Urinary bladder (tissue), 4 donors: ENCODE results near the gene VPS54. TPM values are rescaled to one million over a fixed set of nuclear protein-coding genes. Genes with fewer than 3 reads are reported as not detected.
"Not testable (repeated sequence)": the region's sequence is repeated elsewhere in the genome, so short reads cannot be mapped to it uniquely, and the experiment has no call there.

Experiments used
- DNase-seq: peaks from one replicate; pipeline ENCODE4 v3.0.0-alpha.2; 2015; ENCODE audit errors: extremely low spot score
- H3K27ac ChIP-seq: one replicate; pipeline ENCODE4 v1.5.1; 2013; ENCODE audit warnings: low read depth, mild to moderate bottlenecking, moderate library complexity
- H3K36me3 ChIP-seq: one replicate; pipeline ENCODE4 v1.6.1; 2013; ENCODE audit warnings: mild to moderate bottlenecking, moderate library complexity; ENCODE audit not compliant: insufficient read depth
- H3K4me1 ChIP-seq: one replicate; pipeline ENCODE4 v1.6.1; 2013; ENCODE audit warnings: mild to moderate bottlenecking, moderate library complexity; ENCODE audit not compliant: insufficient read depth
- H3K4me3 ChIP-seq: one replicate; pipeline ENCODE4 v1.5.1; 2013; ENCODE audit warnings: low read depth, low read length
- WGBS: extraction: QIAGEN DNeasy Blood & Tissue Kit; methylation state at CpG from one replicate; pipeline ENCODE4 v1.1.7; 2013; 5-methylcytosine and 5-hydroxymethylcytosine counted together
- polyA plus RNA-seq: library from polyadenylated mRNA; stranded (reverse); fragments of 200-250 nt; gene quantifications from one replicate; pipeline ENCODE4 v1.2.3, GENCODE V29; 2013
- total RNA-seq: library from RNA; depleted of rRNA; stranded (reverse); fragments of >200 nt; gene quantifications from one replicate; pipeline ENCODE4 v1.2.3, GENCODE V29; 2014
- donor health status: healthy with polysubstance abuse.
- donor health status: healthy.

The VPS54 gene
- total and polyA plus RNA-seq, 2 donors: 14.0 to 64.4 TPM

DNA sequence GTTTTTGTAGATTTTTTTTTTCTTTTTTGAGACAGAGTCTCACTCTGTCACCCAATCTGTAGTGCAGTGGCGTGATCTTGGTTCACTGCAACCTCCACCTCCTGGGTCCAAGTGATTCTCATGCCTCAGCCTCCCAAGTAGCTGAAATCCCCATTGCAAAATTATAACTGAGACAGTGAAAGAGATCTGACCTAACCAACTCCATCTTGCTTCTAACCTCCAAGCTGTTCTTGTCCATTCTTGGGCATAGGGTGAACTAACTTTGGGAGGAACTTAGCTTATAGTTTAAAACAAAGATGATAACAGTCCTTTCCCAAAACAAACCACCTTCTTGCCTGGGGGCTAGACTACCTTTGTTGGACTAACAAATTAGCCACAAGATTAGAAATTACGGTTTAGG, 44.2 kb downstream of the VPS54 start:
- H3K4me1 ChIP-seq, H3K36me3 ChIP-seq, H3K4me3 ChIP-seq, H3K27ac ChIP-seq, DNase-seq: not testable (repeated sequence)
- 96% methylated on average over 2 of the region's 2 CpGs for WGBS

DNA sequence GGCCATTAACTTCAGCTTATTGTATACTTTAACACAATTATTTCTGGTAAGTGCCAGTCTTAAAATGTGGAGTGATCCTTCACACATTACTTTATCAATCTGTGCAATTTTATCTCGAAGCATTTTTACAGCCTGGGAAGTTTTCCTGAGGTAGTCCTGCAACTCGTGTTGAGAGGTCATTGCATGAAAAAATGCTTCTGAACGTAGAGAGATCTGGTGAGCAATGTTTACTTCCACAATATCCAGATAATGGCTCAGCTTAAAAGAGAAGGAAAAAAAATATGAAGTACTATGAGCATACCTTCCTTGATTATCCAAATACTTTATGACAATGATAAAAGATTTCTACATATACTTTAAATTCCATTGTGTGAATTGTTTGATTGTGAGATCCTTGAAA, 57.0 kb downstream of the VPS54 start:
- Histone ChIP-seq H3K36me3 (peaks cover 3% of the 10 kb centered on the region), H3K27ac (no peak overlapping the region), H3K4me3 (no peak overlapping the region), H3K4me1 (no peaks in the 10 kb centered on the region)
- DNase-seq: no peak
- WGBS: 47% methylated on average over 3 of the region's 3 CpGs

DNA sequence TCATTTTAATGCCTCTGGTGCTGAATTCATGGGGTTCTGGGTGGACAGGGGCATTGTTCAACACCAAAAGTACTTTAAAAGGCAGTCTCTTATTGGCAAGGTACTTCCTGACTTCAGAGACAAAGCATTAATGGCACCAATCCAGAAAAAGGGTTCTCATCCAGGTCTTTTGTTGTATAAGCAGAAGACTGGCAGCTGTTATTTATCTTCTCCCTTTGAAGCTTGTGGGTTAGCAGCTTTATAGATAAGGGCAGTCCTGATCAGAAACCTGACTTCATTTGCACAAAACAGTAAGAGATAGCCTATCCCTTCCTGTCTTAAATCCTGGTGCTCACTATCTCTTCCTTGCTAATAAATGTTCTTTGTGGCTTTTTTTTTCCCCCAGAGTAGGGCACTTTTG, 68.8 kb downstream of the VPS54 start:
- H3K27ac ChIP-seq: no peak overlapping the region
- no peaks in the 10 kb centered on the region for H3K4me1 ChIP-seq
- no peak for DNase-seq
- peaks cover 6% of the 10 kb centered on the region for H3K36me3 ChIP-seq
- no peak overlapping the region for H3K4me3 ChIP-seq

DNA sequence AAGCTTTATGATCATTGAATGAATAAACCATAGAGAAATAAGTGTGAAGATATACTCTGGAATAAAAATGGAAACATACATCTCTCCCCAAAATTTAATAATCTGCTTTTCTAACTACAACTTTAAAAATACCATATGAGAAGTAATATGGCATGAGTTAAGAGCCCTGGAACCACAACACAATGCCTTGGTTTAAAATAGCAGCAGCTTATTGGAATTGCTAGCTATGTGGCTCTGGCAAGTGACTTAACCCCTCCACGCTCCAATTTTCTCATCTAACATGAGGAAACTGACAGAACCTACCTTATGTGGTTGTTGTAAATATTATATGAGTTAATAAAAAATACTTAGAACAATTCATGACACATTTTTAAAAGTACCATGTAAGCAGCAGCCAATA, 76.4 kb downstream of the VPS54 start:
- DNase-seq: no peak
- no peak overlapping the region for H3K4me3 ChIP-seq
- no peak overlapping the region for H3K27ac ChIP-seq
- 92% methylated on average over 1 of the region's 1 CpG for WGBS
- H3K36me3 ChIP-seq: peaks cover 4% of the 10 kb centered on the region
- H3K4me1 ChIP-seq: no peaks in the 10 kb centered on the region

DNA sequence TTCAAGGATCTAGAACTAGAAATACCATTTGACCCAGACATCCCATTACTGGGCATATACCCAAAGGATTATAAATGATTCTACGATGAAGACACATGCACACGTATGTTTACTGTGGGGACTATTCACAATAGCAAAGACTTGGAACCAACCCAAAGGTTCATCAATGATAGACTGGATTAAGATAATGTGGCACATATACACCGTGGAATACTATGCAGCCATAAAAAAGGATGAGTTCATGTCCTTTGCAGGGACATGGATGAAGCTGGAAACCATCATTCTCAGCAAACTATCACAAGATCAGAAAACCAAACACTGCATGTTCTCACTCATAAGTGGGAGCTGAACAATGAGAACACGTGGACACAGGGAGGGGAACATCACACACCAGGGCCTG, 87.1 kb downstream of the VPS54 start:
- H3K27ac ChIP-seq, DNase-seq, H3K36me3 ChIP-seq, H3K4me3 ChIP-seq, H3K4me1 ChIP-seq: not testable (repeated sequence)
- WGBS: 94% methylated on average over 4 of the region's 4 CpGs

DNA sequence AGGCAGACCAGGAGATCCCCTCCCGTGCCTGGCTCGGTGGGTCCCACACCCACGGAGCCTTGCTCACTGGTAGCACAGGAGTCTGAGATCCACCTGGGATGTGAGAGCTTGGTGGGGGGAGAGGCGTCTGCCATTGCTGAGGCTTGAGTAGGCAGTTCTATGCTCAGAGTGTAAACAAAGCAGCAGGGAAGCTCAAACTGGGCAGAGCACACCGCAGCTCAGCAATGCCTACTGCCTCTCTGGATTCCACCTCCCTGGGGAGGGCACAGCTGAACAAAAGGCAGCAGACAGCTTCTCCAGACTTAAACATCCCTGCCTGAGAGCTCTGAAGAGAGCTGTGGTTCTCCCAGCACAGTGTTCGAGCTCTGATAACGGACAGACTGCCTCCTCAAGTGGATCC, 92.4 kb downstream of the VPS54 start:
- Histone ChIP-seq H3K36me3 (no peaks in the 10 kb centered on the region), H3K4me1 (no peaks in the 10 kb centered on the region), H3K27ac (no peak overlapping the region), H3K4me3 (no peak overlapping the region)
- 88% methylated on average over 7 of the region's 7 CpGs for WGBS
- DNase-seq: no peak

DNA sequence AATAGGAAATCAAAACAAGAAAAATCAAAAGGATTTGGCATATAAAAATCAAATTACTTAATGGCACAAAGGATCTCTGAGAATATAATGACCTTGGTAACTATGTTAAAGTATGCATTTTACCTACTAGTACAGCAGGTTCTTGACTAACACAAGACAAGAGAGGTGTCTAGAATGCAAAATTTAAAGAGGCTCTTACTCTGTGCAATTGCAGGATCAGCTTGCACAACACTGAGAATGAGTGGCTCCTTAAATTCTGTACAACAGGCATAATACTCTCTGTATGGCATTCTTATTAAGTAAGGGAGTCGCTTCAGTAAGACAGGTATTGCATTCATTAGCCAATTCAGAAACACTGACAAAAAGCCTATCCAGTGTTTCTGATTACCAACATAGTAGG, 104.9 kb downstream of the VPS54 start:
- Histone ChIP-seq H3K36me3 (peaks cover 3% of the 10 kb centered on the region), H3K4me3 (no peak overlapping the region), H3K4me1 (no peaks in the 10 kb centered on the region), H3K27ac (no peak overlapping the region)
- DNase-seq: no peak
- 96% methylated on average over 1 of the region's 1 CpG for WGBS

DNA sequence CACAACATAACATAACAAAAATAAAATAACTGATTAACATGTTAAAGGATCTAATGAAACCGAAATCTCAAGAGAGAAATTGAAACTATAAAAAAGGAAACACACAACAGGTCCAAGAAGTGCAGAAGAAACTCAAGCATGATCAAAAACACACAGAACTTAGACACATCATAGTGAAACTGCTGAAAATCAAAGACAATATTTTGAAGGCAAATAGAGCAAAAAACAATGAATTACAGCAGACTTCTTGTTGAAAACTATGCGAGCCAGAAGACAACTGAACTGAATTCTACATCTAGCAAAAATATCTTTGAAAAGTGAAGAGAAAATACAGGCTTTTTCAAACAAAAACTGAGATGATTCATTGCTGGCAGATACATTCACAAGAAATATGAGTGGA, 116.2 kb downstream of the VPS54 start:
- DNase-seq: no peak
- H3K27ac ChIP-seq: no peak overlapping the region
- H3K4me3 ChIP-seq: no peak overlapping the region
- 97% methylated on average over 2 of the region's 2 CpGs for WGBS
- H3K36me3 ChIP-seq: peaks cover 2% of the 10 kb centered on the region
- H3K4me1 ChIP-seq: no peaks in the 10 kb centered on the region

DNA sequence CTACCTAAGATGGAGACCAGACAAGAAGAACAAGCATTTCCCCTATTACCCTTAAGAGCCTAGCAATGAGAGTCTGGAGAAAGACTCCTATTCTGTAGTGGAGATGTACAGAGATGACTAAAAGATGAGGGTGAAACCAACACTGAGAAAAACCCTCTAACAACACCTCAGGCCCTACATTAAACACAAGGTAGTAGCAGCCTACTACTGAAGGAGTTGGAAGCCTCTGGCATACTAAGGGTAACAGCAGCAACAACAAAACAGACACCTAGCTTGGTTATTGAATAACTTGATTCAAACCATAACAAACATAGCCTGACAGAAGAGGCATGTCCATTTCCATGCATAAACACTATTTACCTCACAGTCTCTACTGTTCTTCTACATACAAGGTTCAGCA, 117.1 kb downstream of the VPS54 start:
- Histone ChIP-seq H3K4me3 (no peak overlapping the region), H3K27ac (no peak overlapping the region), H3K36me3 (peaks cover 2% of the 10 kb centered on the region), H3K4me1 (no peaks in the 10 kb centered on the region)
- no peak for DNase-seq

DNA sequence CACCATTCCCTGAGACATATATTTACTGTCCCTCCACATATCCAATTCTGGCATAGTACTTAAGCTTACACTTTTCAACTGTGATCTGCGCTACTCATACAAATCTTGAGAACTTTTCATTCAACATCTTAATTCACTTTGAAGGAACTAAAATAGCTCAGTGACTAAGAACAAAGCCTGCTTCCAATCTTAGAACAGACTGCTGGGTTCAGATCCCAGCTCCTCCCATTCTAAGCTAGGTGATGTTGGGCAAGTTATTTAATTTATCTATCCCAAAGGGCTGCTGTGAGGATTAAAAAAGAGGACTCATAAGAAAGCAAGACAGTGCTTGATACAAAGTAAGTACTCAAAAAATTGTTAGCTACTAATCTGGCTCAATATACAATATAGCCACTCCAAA, 119.6 kb downstream of the VPS54 start:
- 99% methylated on average over 1 of the region's 1 CpG for whole genome bisulfite sequencing
- H3K27ac ChIP-seq: no peak overlapping the region
- H3K36me3 ChIP-seq: no peaks in the 10 kb centered on the region
- DNase-seq: no peak
- no peaks in the 10 kb centered on the region for H3K4me1 ChIP-seq
- no peak overlapping the region for H3K4me3 ChIP-seq

DNA sequence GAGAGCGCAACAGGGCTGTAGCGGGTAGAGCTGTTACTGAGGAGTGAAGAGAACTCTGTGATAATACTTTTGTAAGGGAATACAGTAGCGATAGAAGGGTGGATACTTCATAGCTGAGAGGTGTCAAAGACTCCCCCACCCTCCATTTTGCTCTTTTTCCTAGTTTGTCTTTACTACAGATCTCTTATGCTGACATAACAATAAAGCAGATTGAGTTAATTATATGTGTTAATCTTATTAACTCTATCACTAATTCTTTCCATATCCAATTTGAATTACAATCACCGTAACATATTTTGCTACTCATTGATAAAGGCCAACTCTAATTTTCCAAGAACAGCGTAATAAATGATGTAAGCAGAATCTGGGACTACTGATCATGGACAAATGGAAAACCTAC, 120.4 kb downstream of the VPS54 start:
- no peak overlapping the region for H3K4me3 ChIP-seq
- over 99% methylated on average over 5 of the region's 5 CpGs for WGBS
- no peak for DNase-seq
- H3K36me3 ChIP-seq: no peaks in the 10 kb centered on the region
- no peaks in the 10 kb centered on the region for H3K4me1 ChIP-seq
- H3K27ac ChIP-seq: no peak overlapping the region

DNA sequence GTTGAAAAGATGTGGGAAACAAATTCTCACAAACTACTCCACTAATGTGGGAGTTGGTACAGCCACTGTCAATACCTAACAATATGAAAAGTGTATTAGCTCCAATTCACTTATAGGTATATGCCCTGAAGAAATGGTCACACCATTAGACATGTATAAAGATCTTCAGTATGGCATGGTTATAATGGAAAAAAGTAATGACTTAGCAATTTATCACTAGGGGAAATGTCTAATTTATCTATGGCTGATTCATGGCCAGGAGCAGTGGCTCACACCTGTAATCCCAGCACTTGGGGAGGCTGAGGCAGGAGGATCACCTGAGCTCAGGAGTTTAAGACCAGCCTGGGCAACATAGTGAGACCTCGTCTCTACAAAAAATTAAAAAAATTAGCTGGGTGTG, 125.1 kb downstream of the VPS54 start:
- WGBS: 91% methylated on average over 1 of the region's 1 CpG
- no peaks in the 10 kb centered on the region for H3K4me1 ChIP-seq
- H3K27ac ChIP-seq: no peak overlapping the region
- no peak for DNase-seq
- H3K4me3 ChIP-seq: no peak overlapping the region
- no peaks in the 10 kb centered on the region for H3K36me3 ChIP-seq

DNA sequence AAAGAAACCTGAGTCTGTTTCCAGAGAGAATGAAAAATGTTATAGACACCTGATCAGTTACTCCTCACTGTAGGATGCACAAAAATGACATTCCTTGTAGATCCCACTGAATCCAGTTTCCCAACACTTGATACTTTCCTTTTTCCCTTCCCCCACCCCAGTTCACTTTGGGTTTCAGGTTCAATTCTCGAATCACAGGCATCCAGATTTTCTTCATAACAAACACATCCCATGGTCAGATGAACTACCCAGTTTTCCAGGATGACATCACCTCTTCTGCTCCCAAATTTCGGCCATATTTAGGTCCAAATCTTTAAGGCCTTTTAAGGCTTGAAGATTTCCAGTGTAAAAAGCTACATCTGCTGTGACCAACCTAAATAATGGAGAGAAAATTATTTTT, 126.1 kb downstream of the VPS54 start:
- 50% methylated on average over 2 of the region's 2 CpGs for WGBS
- H3K36me3 ChIP-seq: no peaks in the 10 kb centered on the region
- no peak overlapping the region for H3K27ac ChIP-seq
- H3K4me1 ChIP-seq: no peaks in the 10 kb centered on the region
- no peak for DNase-seq
- no peak overlapping the region for H3K4me3 ChIP-seq

DNA sequence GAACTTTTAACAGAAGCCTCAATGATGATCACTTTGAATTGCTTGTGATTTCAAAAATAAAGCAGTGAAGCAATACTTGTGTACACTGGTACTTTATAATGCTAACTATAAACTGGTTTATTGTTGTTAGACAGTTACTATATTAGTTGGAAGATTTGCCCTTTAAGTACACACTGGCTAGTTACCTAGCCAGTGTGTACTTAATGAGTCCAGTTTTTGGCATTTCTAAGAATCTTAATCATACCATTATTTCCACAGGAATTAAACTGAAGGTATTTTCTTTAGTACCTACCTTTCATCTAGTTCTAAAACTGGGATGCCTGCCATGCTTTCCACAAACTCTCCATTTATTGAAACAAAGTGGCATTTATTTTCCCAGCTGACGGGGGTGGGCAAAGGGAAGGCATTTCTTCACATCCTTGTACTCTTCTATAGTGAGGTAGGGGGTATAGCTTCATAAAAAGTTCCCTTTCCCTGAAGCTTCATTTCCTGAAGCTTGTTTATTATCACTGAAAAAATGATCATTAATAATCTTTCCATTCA, 127.7 kb downstream of the VPS54 start:
- Histone ChIP-seq H3K4me3 (no peak overlapping the region), H3K36me3 (peaks cover 2% of the 10 kb centered on the region), H3K27ac (no peak overlapping the region), H3K4me1 (no peaks in the 10 kb centered on the region)
- WGBS: 82% methylated on average over 1 of the region's 1 CpG
- DNase-seq: no peak

DNA sequence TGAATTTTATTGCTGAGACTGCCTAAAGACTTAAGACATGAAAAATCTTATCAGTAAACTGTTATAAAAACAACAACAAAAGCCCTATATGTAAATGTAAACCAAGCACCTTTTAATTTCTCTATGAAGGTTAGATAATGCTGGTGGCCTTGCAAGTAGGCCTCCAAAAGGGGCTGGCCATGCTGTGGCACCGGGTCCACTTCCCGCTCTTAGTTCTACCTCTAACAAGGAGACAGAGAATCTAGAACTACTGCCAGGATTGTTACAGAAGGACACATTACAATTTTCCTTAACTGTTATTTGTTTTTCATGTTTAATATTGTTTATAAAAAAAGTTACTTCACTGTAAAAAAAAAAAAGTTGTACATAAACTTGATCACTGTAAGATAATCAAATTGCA, 128.6 kb downstream of the VPS54 start:
- Histone ChIP-seq H3K36me3 (peaks cover 2% of the 10 kb centered on the region), H3K4me3 (no peak overlapping the region), H3K4me1 (no peaks in the 10 kb centered on the region), H3K27ac (no peak overlapping the region)
- DNase-seq: no peak
- WGBS: 92% methylated on average over 2 of the region's 2 CpGs
